ENCODE measurements around the gene PACSIN2.

The PACSIN2 gene

DNA sequence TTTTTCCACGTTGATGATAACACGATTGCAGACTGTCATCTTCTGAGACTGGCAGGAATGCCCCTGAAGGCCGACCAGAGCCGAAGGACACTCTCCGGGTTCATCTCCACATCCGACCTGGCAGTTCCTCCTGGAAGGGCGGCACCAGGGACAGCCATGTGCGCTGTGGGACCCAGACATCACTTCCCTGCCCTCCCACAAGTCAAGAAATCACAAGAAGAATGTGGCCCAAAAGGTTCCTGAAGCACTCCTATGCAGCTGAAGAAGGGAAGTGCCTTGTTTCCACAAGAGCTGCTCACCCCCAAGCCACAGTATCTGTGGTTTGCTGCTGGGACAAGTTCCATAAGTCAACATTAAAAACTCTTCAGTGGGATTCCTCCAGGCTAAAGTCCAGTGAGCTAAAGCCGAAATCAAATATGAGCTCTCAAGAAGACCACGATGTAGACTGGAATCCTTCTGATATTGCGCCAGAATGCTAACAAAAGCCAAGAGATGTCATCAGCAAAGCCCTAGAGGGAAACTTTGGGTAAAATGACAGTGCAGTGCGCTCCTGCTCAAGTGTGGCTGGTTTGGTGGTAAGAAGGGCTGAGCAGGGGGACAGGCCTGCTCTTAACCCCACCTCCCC, 21.2 kb downstream of the PACSIN2 start:
- H3K9me3 ChIP-seq (ENCODE audit: control insufficient read depth, low read length), result no peaks in the 10 kb centered on the region
- no peaks in the 10 kb centered on the region for H3K36me3 ChIP-seq (ENCODE audit: control insufficient read depth, insufficient read depth, low read length)
- H3K4me1 ChIP-seq (ENCODE audit: control insufficient read depth, insufficient read depth, low read length), result peaks cover 8% of the 10 kb centered on the region
- H3K4me3 ChIP-seq (ENCODE audit: insufficient read depth, low read depth, low read length), result no peak overlapping the region
- H3K27me3 ChIP-seq (ENCODE audit: control insufficient read depth, insufficient read depth, low read length, poor library complexity, severe bottlenecking), result no peaks in the 10 kb centered on the region
- WGBS, 2 experiments, result 95 to 96% methylated on average over 12 of the region's 12 CpGs
- H3K27ac ChIP-seq (ENCODE audit: insufficient read depth, low read depth, low read length, poor library complexity, severe bottlenecking), result no peak overlapping the region

DNA sequence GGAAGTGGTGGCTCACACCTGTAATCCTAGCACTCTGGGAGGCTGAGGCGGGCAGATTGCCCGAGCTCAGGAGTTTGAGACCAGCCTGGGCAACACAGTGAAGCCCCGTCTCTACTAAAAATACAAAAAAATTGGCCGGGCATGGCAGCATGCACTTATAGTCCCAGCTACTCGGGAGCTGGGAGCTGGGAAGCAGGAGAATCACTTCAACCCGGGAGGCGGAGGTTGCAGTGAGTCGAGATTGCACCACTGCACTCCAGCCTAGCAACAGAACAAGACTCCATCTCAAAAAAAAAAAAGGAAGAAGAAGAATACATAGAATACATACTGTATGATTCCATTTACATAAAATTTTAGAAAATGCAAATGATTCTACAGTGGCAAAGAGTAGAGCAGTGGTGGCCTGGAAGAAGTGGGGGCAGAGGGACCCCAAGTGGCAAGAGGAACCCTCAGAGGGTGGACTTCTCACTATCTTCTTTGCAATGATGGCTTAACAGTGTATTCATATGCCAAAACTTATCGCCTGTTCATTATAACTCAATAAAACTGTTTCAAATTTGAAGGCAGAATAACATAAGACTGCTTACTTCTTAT, 22.0 kb downstream of the PACSIN2 start:
- WGBS, 2 experiments, result 85 to 88% methylated on average over 8 to 9 of the region's 9 CpGs
- Histone ChIP-seq H3K4me1 (ENCODE audit: control insufficient read depth, insufficient read depth, low read length) (peaks cover 8% of the 10 kb centered on the region), H3K27ac (ENCODE audit: insufficient read depth, low read depth, low read length, poor library complexity, severe bottlenecking) (no peak overlapping the region), H3K36me3 (ENCODE audit: control insufficient read depth, insufficient read depth, low read length) (no peaks in the 10 kb centered on the region), H3K9me3 (ENCODE audit: control insufficient read depth, low read length) (no peaks in the 10 kb centered on the region), H3K27me3 (ENCODE audit: control insufficient read depth, insufficient read depth, low read length, poor library complexity, severe bottlenecking) (no peaks in the 10 kb centered on the region), H3K4me3 (ENCODE audit: insufficient read depth, low read depth, low read length) (no peak overlapping the region)

DNA sequence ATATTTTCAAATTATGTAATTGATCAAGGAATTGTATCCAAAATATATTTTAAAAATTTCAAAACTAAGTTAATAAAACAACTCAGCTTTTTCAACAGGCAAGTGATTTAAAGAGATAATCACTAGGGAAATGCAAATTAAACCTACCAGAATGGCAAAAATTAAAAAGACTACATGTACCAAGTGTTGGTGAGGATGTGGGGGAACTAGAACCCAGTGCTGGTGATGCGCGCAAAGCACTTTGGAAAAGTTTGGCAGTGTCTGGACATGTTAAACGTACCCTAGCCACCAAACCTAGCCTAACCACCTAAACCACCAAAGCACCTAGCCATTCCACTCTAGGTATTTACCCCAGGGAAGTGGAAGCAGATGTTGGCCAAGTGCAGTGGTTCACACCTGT, 22.9 kb downstream of the PACSIN2 start:
- 83 to 92% methylated on average over 3 of the region's 3 CpGs for WGBS, 2 experiments
- H3K27me3 ChIP-seq (ENCODE audit: control insufficient read depth, insufficient read depth, low read length, poor library complexity, severe bottlenecking), result no peaks in the 10 kb centered on the region
- no peaks in the 10 kb centered on the region for H3K36me3 ChIP-seq (ENCODE audit: control insufficient read depth, insufficient read depth, low read length)
- no peak overlapping the region for H3K4me3 ChIP-seq (ENCODE audit: insufficient read depth, low read depth, low read length)
- H3K9me3 ChIP-seq (ENCODE audit: control insufficient read depth, low read length), result no peaks in the 10 kb centered on the region
- H3K27ac ChIP-seq (ENCODE audit: insufficient read depth, low read depth, low read length, poor library complexity, severe bottlenecking), result no peak overlapping the region
- peaks cover 8% of the 10 kb centered on the region for H3K4me1 ChIP-seq (ENCODE audit: control insufficient read depth, insufficient read depth, low read length)

DNA sequence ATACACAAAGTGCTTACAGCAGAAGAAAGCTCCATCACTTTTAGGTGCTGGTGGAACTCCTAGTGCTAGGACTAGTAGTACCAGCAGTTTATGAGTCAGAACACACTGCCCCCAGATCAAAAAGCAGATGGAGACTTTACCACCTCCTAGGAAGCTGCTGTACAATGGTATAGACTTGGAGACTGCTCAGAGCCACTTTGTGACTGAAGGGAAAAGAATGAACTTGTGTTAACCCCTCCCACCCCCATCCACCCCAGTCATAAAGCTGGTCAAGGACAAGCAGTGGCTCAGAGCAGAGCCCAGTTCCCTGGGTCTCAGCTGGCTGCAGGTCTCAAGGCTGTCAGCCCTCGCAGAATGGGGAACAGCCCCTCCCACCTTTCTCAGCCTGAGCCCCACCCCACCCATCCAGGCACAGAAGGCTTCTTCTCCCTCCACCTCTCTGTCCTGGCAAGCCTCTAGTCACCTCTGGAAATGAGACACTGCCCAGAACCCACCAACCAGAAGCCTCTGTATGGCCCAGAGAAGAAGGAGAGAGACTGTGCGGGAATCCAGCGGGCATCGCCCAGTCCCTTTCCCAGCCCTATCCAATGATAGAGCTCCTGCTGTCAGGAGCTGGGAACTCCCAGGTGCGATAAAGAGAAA, 23.8 kb downstream of the PACSIN2 start:
- Histone ChIP-seq H3K27ac (ENCODE audit: insufficient read depth, low read depth, low read length, poor library complexity, severe bottlenecking) (no peak overlapping the region), H3K27me3 (ENCODE audit: control insufficient read depth, insufficient read depth, low read length, poor library complexity, severe bottlenecking) (no peaks in the 10 kb centered on the region), H3K36me3 (ENCODE audit: control insufficient read depth, insufficient read depth, low read length) (no peaks in the 10 kb centered on the region), H3K4me3 (ENCODE audit: insufficient read depth, low read depth, low read length) (no peak overlapping the region), H3K4me1 (ENCODE audit: control insufficient read depth, insufficient read depth, low read length) (peaks cover 15% of the 10 kb centered on the region), H3K9me3 (ENCODE audit: control insufficient read depth, low read length) (no peaks in the 10 kb centered on the region)
- WGBS, 2 experiments, result 76% methylated on average over 5 of the region's 5 CpGs

DNA sequence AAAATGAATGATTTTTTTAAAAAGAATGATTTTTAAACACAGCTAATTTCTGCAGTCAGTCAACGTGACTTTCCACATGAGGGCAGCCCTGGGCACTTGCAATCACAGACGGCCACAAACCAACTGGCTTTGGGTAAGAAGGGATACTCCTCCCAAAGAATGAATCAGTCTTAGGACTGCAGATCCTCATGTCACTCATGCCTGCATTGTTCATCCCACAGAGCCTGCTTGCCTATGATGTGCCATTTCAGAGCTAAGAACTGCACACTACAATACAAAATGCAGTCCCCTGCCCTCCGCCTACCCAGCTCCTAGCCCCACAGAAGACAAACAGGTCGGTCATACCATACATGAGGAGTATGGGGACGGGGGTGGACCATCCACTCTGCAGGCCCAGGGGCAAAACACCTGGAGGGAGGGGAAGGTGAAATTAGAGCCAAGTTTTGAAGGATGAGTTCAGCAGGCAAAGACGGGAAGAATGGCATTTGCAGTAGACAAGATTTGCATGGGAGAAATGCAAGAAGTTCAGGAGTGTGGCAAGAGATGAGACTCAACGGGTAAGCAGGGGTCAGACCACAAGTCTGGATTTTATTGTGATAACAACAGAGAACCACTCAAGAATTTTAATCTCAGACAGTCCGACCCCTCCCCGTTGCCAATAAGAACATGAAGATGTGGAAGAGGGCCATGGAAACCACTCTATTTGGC, 24.7 kb downstream of the PACSIN2 start:
- H3K4me3 ChIP-seq (ENCODE audit: insufficient read depth, low read depth, low read length), result no peak overlapping the region
- WGBS, 2 experiments, result 76 to 80% methylated on average over 9 of the region's 9 CpGs
- H3K27ac ChIP-seq (ENCODE audit: insufficient read depth, low read depth, low read length, poor library complexity, severe bottlenecking), result no peak overlapping the region
- no peaks in the 10 kb centered on the region for H3K27me3 ChIP-seq (ENCODE audit: control insufficient read depth, insufficient read depth, low read length, poor library complexity, severe bottlenecking)
- H3K36me3 ChIP-seq (ENCODE audit: control insufficient read depth, insufficient read depth, low read length), result no peaks in the 10 kb centered on the region
- H3K4me1 ChIP-seq (ENCODE audit: control insufficient read depth, insufficient read depth, low read length), result peaks cover 14% of the 10 kb centered on the region
- H3K9me3 ChIP-seq (ENCODE audit: control insufficient read depth, low read length), result no peaks in the 10 kb centered on the region

DNA sequence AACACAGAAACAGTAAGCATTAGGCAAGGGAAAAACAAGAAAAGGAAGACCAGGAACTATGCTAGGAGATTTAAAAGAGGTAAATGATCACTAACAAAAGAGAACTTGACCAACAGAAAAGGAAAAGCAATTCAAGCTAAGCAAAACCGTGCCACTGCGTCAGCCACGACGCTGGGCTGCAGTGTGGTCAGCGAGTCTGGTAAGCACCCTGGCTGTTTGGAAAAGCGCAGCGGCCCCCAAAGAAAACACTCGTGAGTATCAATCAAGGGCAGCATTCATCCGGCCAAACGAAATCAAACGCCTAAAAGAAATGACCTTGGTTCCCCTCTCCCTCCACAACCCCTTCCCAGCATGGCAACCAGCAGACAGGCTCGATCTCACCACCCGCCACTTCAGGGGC, 28.8 kb downstream of the PACSIN2 start:
- Histone ChIP-seq H3K4me3 (ENCODE audit: insufficient read depth, low read depth, low read length) (no peak overlapping the region), H3K36me3 (ENCODE audit: control insufficient read depth, insufficient read depth, low read length) (no peaks in the 10 kb centered on the region), H3K4me1 (ENCODE audit: control insufficient read depth, insufficient read depth, low read length) (peaks cover 13% of the 10 kb centered on the region), H3K27me3 (ENCODE audit: control insufficient read depth, insufficient read depth, low read length, poor library complexity, severe bottlenecking) (no peaks in the 10 kb centered on the region), H3K9me3 (ENCODE audit: control insufficient read depth, low read length) (no peaks in the 10 kb centered on the region), H3K27ac (ENCODE audit: insufficient read depth, low read depth, low read length, poor library complexity, severe bottlenecking) (peak overlapping the region; percentile 44)
- WGBS, 2 experiments, result 87 to 89% methylated on average over 13 of the region's 13 CpGs

DNA sequence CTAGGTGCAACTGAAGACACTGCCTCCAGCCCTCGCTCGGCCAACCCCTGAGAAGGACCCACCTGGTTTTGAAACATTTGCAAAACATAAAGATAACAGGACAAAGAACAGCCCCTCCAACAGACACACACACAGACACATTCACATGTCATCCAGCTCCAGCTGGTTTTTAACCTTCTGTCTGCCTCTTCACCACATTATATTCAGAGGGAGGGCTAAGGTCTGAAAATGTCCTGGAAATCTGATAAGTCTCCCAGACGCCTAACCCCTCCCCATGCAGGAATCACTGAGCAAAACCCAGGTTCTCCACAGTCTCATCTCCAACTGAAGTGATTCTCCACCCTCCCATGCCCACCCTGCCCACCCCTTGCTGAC, 29.4 kb downstream of the PACSIN2 start:
- H3K36me3 ChIP-seq (ENCODE audit: control insufficient read depth, insufficient read depth, low read length), result no peaks in the 10 kb centered on the region
- no peaks in the 10 kb centered on the region for H3K9me3 ChIP-seq (ENCODE audit: control insufficient read depth, low read length)
- no peak overlapping the region for H3K4me3 ChIP-seq (ENCODE audit: insufficient read depth, low read depth, low read length)
- H3K27ac ChIP-seq (ENCODE audit: insufficient read depth, low read depth, low read length, poor library complexity, severe bottlenecking), result no peak overlapping the region
- H3K27me3 ChIP-seq (ENCODE audit: control insufficient read depth, insufficient read depth, low read length, poor library complexity, severe bottlenecking), result no peaks in the 10 kb centered on the region
- H3K4me1 ChIP-seq (ENCODE audit: control insufficient read depth, insufficient read depth, low read length), result peaks cover 10% of the 10 kb centered on the region
- WGBS, 2 experiments, result 85% methylated on average over 3 of the region's 3 CpGs

DNA sequence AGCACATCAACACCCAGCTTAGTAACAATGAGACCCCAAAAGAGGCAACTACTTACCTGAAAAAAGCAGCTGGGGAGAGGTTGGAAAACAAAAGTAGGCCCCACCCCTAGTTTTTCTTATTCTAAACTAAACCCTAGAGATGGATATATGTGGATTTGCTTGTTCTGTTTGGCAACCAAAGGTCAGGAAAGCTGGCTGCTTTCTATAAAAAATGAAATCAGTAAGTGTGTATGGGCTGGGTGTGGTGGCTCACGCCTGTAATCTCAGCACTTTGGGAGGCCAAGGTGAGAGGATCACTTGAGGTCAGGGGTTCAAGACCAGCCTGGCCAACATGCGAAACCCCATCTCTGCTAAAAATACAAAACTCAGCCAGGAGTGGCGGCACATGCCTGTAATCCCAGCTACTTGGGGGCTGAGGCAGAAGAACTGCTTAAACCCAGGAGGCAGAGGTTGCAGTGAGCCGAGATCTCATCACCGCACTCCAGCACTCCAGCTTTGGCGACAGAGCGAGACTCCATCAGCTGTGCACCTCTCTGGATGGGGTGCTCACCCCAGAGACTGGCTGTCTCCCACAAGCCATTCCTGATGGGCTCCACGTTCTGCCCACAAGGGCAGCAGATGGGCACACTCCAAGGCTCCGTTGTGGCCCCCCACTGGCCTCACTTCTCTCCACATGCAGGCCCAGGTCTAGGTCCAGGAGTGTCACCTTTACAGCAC, 30.0 kb downstream of the PACSIN2 start:
- no peaks in the 10 kb centered on the region for H3K27me3 ChIP-seq (ENCODE audit: control insufficient read depth, insufficient read depth, low read length, poor library complexity, severe bottlenecking)
- no peak overlapping the region for H3K27ac ChIP-seq (ENCODE audit: insufficient read depth, low read depth, low read length, poor library complexity, severe bottlenecking)
- no peaks in the 10 kb centered on the region for H3K36me3 ChIP-seq (ENCODE audit: control insufficient read depth, insufficient read depth, low read length)
- WGBS, 2 experiments, result 87 to 88% methylated on average over 9 of the region's 9 CpGs
- no peak overlapping the region for H3K4me3 ChIP-seq (ENCODE audit: insufficient read depth, low read depth, low read length)
- peaks cover 10% of the 10 kb centered on the region for H3K4me1 ChIP-seq (ENCODE audit: control insufficient read depth, insufficient read depth, low read length)
- no peaks in the 10 kb centered on the region for H3K9me3 ChIP-seq (ENCODE audit: control insufficient read depth, low read length)

DNA sequence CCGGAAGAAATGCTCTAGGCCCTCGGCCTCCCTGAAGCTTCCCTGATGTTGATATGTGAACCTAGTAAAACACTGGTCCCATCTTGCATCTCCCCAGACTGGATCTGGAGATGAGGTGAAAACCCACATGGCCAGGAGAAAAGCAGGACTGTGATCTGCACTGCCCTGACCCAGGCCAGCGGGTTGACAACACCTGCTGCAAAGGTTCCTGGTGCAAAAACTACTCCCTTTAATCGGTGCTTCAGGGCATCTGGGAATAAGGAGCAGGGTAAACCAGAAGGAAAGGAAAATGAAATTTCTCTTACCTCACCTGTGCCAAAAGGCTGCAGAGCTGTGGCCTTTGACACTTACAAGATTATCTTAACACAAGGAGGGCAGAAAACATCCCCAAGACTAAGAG, 30.6 kb downstream of the PACSIN2 start:
- 96% methylated on average over 4 of the region's 4 CpGs for WGBS, 2 experiments
- H3K27ac ChIP-seq (ENCODE audit: insufficient read depth, low read depth, low read length, poor library complexity, severe bottlenecking), result no peak overlapping the region
- H3K4me1 ChIP-seq (ENCODE audit: control insufficient read depth, insufficient read depth, low read length), result peaks cover 10% of the 10 kb centered on the region
- no peaks in the 10 kb centered on the region for H3K9me3 ChIP-seq (ENCODE audit: control insufficient read depth, low read length)
- no peaks in the 10 kb centered on the region for H3K36me3 ChIP-seq (ENCODE audit: control insufficient read depth, insufficient read depth, low read length)
- no peaks in the 10 kb centered on the region for H3K27me3 ChIP-seq (ENCODE audit: control insufficient read depth, insufficient read depth, low read length, poor library complexity, severe bottlenecking)
- H3K4me3 ChIP-seq (ENCODE audit: insufficient read depth, low read depth, low read length), result no peak overlapping the region

DNA sequence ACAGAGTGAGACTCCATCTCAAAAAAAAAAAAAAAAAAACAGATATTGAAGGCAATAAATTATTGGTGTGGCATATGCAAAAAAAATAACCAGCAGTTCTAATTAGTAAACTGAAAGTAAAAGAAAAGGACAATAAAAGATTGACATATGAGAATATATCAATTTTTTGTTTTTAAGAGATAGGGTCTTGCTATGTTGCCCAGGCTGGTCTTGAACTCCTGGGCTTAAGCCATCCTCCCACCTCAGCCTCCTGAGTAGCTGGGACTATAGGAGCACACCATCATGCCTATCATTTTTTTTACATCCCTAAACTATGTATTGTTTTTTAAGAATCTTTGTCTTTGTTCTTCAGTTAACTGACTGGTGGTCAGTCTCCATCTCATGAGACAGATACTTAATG, 31.5 kb downstream of the PACSIN2 start:
- Histone ChIP-seq H3K4me1 (ENCODE audit: control insufficient read depth, insufficient read depth, low read length) (peaks cover 17% of the 10 kb centered on the region), H3K9me3 (ENCODE audit: control insufficient read depth, low read length) (no peaks in the 10 kb centered on the region), H3K4me3 (ENCODE audit: insufficient read depth, low read depth, low read length) (no peak overlapping the region), H3K36me3 (ENCODE audit: control insufficient read depth, insufficient read depth, low read length) (no peaks in the 10 kb centered on the region), H3K27ac (ENCODE audit: insufficient read depth, low read depth, low read length, poor library complexity, severe bottlenecking) (no peak overlapping the region), H3K27me3 (ENCODE audit: control insufficient read depth, insufficient read depth, low read length, poor library complexity, severe bottlenecking) (no peaks in the 10 kb centered on the region)

All from ectodermal cell (in vitro differentiated cells).